Liver (tissue), 9 donors: Measurements from ENCODE around the gene KCTD2. TPM values are rescaled to one million over a fixed set of nuclear protein-coding genes. Genes with fewer than 3 reads are reported as not detected.

Experiments used
- DNase-seq: peaks from one replicate; pipeline ENCODE4 v3.0.0-alpha.2; 2017; ENCODE audit warnings: low spot score
- H3K27ac ChIP-seq, 2 donors: one replicate each; pipeline ENCODE4 v1.7.0; 2013; ENCODE audit warnings: inconsistent platforms in 2 of 2, low read length in 2 of 2, control low read depth in 1 of 2, low read depth in 1 of 2, mild to moderate bottlenecking in 1 of 2
- H3K27me3 ChIP-seq, 4 donors: one replicate each; pipeline versions ENCODE4 v1.6.1 to v1.7.0; 2013; ENCODE audit warnings: low read length in 3 of 4, inconsistent platforms in 1 of 4, mild to moderate bottlenecking in 1 of 4, moderate library complexity in 1 of 4; ENCODE audit not compliant: control insufficient read depth in 4 of 4, insufficient read depth in 4 of 4
- H3K36me3 ChIP-seq, 4 donors: one replicate each; pipeline versions ENCODE4 v1.6.1 to v1.7.0; 2013; ENCODE audit warnings: low read length in 3 of 4, mild to moderate bottlenecking in 3 of 4, low read depth in 1 of 4, moderate library complexity in 1 of 4; ENCODE audit not compliant: control insufficient read depth in 4 of 4, insufficient read depth in 3 of 4
- H3K4me1 ChIP-seq, 4 donors: one replicate each; pipeline versions ENCODE4 v1.6.1 to v1.7.0; 2013; ENCODE audit warnings: low read length in 3 of 4, mild to moderate bottlenecking in 3 of 4, moderate library complexity in 1 of 4; ENCODE audit not compliant: control insufficient read depth in 4 of 4, insufficient read depth in 4 of 4
- H3K4me3 ChIP-seq, 3 donors: one replicate each; pipeline versions ENCODE4 v1.6.1 to v1.7.0; 2013; ENCODE audit warnings: low read length in 3 of 3, control low read depth in 1 of 3, low read depth in 1 of 3, mild to moderate bottlenecking in 1 of 3
- H3K9ac ChIP-seq, 2 donors: one replicate each; pipeline ENCODE4 v1.7.0; 2013; ENCODE audit warnings: low read length in 2 of 2, mild to moderate bottlenecking in 2 of 2, moderate library complexity in 2 of 2, control low read depth in 1 of 2, low read depth in 1 of 2
- H3K9me3 ChIP-seq, 4 donors: one replicate each; pipeline versions ENCODE4 v1.6.1 to v1.7.0; 2013; ENCODE audit warnings: low read length in 3 of 4; ENCODE audit not compliant: control insufficient read depth in 4 of 4
- ATF3 ChIP-seq: IDR thresholded peaks from 2 replicates; pipeline ENCODE4 v1.6.1; 2016; ENCODE audit warnings: antibody characterized with exemption
- CTCF ChIP-seq: fragments of 150-350 bp; IDR thresholded peaks from 2 replicates; pipeline ENCODE4 v1.5.1; 2017; ENCODE audit warnings: improper control_type of control experiment, low read depth, low read length; ENCODE audit not compliant: missing input control
- EGR1 ChIP-seq, 2 donors: IDR thresholded peaks; 2 replicates each; pipeline ENCODE4 v1.6.1; 2016 to 2018; ENCODE audit warnings: antibody characterized with exemption in 2 of 2, low read depth in 2 of 2
- FOXA2 ChIP-seq: IDR thresholded peaks from 2 replicates; pipeline ENCODE4 v1.6.1; 2016; ENCODE audit warnings: antibody characterized with exemption
- GABPA ChIP-seq, 2 donors: IDR thresholded peaks in 1 of 2; conservative IDR thresholded peaks in 1 of 2; 2 replicates each; pipeline ENCODE4 v1.6.1; 2016; ENCODE audit warnings: antibody characterized with exemption in 2 of 2, mild to moderate bottlenecking in 1 of 2, moderate library complexity in 1 of 2
- HNF4A ChIP-seq, 2 donors: conservative IDR thresholded peaks; 2 replicates each; pipeline ENCODE4 v1.6.1; 2016; ENCODE audit warnings: antibody characterized with exemption in 2 of 2, mild to moderate bottlenecking in 2 of 2
- JUND ChIP-seq, 2 donors: IDR thresholded peaks; 2 replicates each; pipeline ENCODE4 v1.6.1; 2016; ENCODE audit warnings: antibody characterized with exemption in 2 of 2
- MAX ChIP-seq: IDR thresholded peaks from 2 replicates; pipeline ENCODE4 v1.6.1; 2016; ENCODE audit warnings: antibody characterized with exemption
- NR2F2 ChIP-seq: IDR thresholded peaks from 2 replicates; pipeline ENCODE4 v1.6.1; 2016; ENCODE audit warnings: antibody characterized with exemption
- RAD21 ChIP-seq, 2 donors: IDR thresholded peaks; 2 replicates each; pipeline ENCODE4 v1.6.1; 2016; ENCODE audit warnings: antibody characterized with exemption in 2 of 2, mild to moderate bottlenecking in 2 of 2
- REST ChIP-seq: IDR thresholded peaks from 2 replicates; pipeline ENCODE4 v1.6.1; 2016; ENCODE audit warnings: antibody characterized with exemption, mild to moderate bottlenecking
- RXRA ChIP-seq, 2 donors: IDR thresholded peaks; 2 replicates each; pipeline ENCODE4 v1.6.1; 2017 to 2018; ENCODE audit warnings: antibody characterized with exemption in 2 of 2, mild to moderate bottlenecking in 1 of 2
- SP1 ChIP-seq: IDR thresholded peaks from 2 replicates; pipeline ENCODE4 v1.6.1; 2018; ENCODE audit warnings: antibody characterized with exemption, mild to moderate bottlenecking
- TAF1 ChIP-seq: conservative IDR thresholded peaks from 2 replicates; pipeline ENCODE4 v1.6.1; 2016; ENCODE audit warnings: antibody characterized with exemption, mild to moderate bottlenecking
- YY1 ChIP-seq: IDR thresholded peaks from 2 replicates; pipeline ENCODE4 v1.6.1; 2016; ENCODE audit warnings: antibody characterized with exemption, mild to moderate bottlenecking
- ZBTB33 ChIP-seq: IDR thresholded peaks from 2 replicates; pipeline ENCODE4 v1.6.1; 2016; ENCODE audit warnings: antibody characterized with exemption
- WGBS: extraction: QIAGEN DNeasy Blood & Tissue Kit; methylation state at CpG from one replicate; pipeline ENCODE4 v1.1.7; 2013; 5-methylcytosine and 5-hydroxymethylcytosine counted together
- polyA plus RNA-seq, 2 donors: library from polyadenylated mRNA; stranded (reverse) in 1 of 2; unstranded in 1 of 2; fragments of 200-250 nt in 1 of 2; fragments of >200 nt in 1 of 2; fragmentation: Nextera tagmentation in 1 of 2; extraction: Ambion mirVana in 1 of 2; gene quantifications; one replicate each; pipeline versions ENCODE4 v1.2.1 to v1.2.3, GENCODE V29; 2013 to 2015
- total RNA-seq, 2 donors: library from RNA; depleted of rRNA; stranded (reverse); fragments of >200 nt; gene quantifications; one replicate each; pipeline ENCODE4 v1.2.3, GENCODE V29; 2014
- donor health status: healthy.
- donor health status: healthy.
- donor health status: healthy.
- donor health status: healthy.
- donor health status: healthy.

The KCTD2 gene
- total and polyA plus RNA-seq, 4 donors, result 2.4 to 8.2 (median 6.4) TPM

- Histone ChIP-seq H3K4me1 (peaks cover 17 to 57% (median 46%) of the 10 kb centered on the region in 4 donors), H3K9ac (no peak overlapping the region), H3K9me3 (no peaks in the 10 kb centered on the region), H3K36me3 (no peaks in the 10 kb centered on the region), H3K27me3 (no peaks in the 10 kb centered on the region), H3K4me3 (no peak overlapping the region), H3K27ac (no peak overlapping the region)
- no peak for TF ChIP-seq GABPA (IDR thresholded peaks at IDR 0.05 in 1 of 2, conservative IDR thresholded peaks at IDR 0.05 in 1 of 2)
- TF ChIP-seq MAX, result no peak
- no peak for TF ChIP-seq CTCF
- no peak for TF ChIP-seq RXRA (IDR thresholded peaks at IDR 0.05)
- TF ChIP-seq TAF1, result no peak
- no peak for TF ChIP-seq RAD21 (IDR thresholded peaks at IDR 0.05)
- no peak for TF ChIP-seq REST
- TF ChIP-seq SP1, result no peak
- no peak for TF ChIP-seq EGR1 (IDR thresholded peaks at IDR 0.05; ENCODE audit: low read depth in 2 of 2)
- WGBS, result 84% methylated on average over 6 of the region's 6 CpGs
- DNase-seq, result no peak
Observed at GRCh38 chr17:75082683-75083082, 35.7 kb downstream of the KCTD2 start.

GRCh38 chr17:75084039-75084660 is 37.1 kb downstream of the KCTD2 start:
- Histone ChIP-seq H3K9me3 (no peaks in the 10 kb centered on the region), H3K27ac (peak overlapping the region; percentile 71 to 88), H3K9ac (no peak overlapping the region), H3K36me3 (no peaks in the 10 kb centered on the region), H3K4me1 (peaks cover 21 to 45% (median 34%) of the 10 kb centered on the region in 4 donors), H3K4me3 (no peak overlapping the region), H3K27me3 (no peaks in the 10 kb centered on the region)
- 28% methylated on average over 14 of the region's 14 CpGs for WGBS
- no peak for DNase-seq
- peak; percentile 58 for TF ChIP-seq REST
- peak; percentile 64 for TF ChIP-seq ATF3
- TF ChIP-seq GABPA (IDR thresholded peaks at IDR 0.05 in 1 of 2, conservative IDR thresholded peaks at IDR 0.05 in 1 of 2), result peak in 1 of 2 donors; percentile 48
- peak; percentile 94 for TF ChIP-seq FOXA2
- TF ChIP-seq MAX, result peak; percentile 88
- TF ChIP-seq RXRA (IDR thresholded peaks at IDR 0.05), result peak; percentile 86 to 94
- peak; percentile 73 for TF ChIP-seq ZBTB33
- TF ChIP-seq JUND (IDR thresholded peaks at IDR 0.05), result peak in 1 of 2 donors; percentile 48
- TF ChIP-seq NR2F2, result peak; percentile 99
- TF ChIP-seq YY1, result peak; percentile 26
- peak; percentile 82 to 89 for TF ChIP-seq HNF4A (conservative IDR thresholded peaks at IDR 0.05)
- TF ChIP-seq RAD21 (IDR thresholded peaks at IDR 0.05), result no peak
- TF ChIP-seq EGR1 (IDR thresholded peaks at IDR 0.05; ENCODE audit: low read depth in 2 of 2), result peak; percentile 47 to 86
